GM18951 (cell line): ENCODE data around the gene CLCN2.
A peak's percentile ranks its signal among the peaks of the same experiment; 100 is the strongest.
"Not testable (repeated sequence)": the region's sequence is repeated elsewhere in the genome, so short reads cannot be mapped to it uniquely, and the experiment has no call there.

Experiments used
- POLR2A ChIP-seq: IDR thresholded peaks from 4 replicates; pipeline ENCODE4 v1.6.1; 2011; ENCODE audit warnings: mild to moderate bottlenecking; ENCODE audit not compliant: insufficient read length, insufficient read depth; ENCODE audit errors: extremely low read depth
- in situ Hi-C: fragments of 300-500 bp; cut with MboI; formaldehyde crosslinking; loops from one replicate; pipeline ENCODE4 v1.12.0; 2022; ENCODE audit warnings: low sequenced_read_pairs, mixed read lengths, inconsistent platforms; ENCODE audit not compliant: unreplicated experiment

Gene CLCN2

DNA sequence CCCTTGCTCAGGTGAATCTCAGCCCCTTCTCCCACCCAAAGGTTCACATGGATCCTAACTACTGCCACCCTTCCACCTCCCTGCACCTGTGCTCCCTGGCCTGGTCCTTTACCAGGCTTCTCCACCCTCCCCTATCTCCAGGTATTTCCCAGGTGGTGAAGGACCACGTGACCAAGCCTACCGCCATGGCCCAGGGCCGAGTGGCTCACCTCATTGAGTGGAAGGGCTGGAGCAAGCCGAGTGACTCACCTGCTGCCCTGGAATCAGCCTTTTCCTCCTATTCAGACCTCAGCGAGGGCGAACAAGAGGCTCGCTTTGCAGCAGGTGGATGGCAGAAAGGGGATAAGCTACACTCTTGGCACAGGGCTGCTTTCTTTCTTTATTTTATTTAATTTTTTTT is 19.5 kb downstream of the CLCN2 start:
- in situ Hi-C loops: no loop called here
- no peak for TF ChIP-seq POLR2A

DNA sequence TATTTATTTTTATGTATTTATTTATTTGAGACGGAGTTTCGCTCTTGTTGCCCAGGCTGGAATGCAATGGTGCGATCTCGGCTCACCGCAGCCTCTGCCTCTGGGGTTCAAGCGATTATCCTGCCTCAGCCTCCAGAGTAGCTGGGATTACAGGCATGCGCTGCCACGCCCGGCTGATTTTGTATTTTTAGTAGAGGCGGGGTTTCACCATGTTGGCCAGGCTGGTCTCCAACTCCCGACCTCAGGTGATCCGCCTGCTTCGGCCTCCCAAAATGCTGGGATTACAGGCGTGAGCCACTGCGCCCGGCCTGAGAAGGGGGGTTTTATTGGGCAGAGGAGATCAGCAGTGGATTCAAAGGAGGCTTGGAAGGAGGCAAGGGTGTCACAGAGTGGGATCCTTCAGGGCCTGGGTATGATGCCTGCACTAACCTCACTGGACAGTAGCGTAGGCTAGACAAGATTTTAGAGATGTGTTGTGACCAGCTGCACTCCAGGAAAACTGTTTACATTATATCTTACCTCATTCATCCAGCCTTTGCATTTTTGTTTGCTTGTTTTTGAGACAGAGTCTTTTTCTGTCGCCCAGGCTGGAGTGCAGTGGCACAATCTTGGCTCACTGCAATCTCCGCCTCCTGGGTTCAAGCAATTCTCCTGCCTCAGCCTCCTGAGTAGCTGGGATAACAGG is 21.8 kb downstream of the CLCN2 start:
- in situ Hi-C loops: not testable (repeated sequence)

DNA sequence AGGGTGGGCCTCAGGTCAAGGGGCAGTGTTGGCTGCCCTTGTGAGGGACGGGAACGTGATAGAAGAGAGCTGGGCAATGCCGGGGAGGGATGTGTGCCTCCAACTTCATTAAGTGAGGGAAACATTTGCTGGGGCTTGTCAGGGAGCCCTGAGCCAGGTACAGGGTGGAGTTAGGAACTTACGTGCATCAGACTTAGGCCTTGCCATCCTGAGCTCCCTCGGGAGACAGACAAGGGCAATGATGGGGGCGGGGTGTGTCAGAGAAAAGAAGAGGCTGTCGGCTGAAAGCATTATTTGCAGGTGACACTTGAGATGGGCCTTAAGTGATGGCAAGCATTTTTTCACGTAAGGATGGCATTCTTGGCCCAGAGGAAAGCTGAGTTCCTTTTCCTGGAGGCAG is 22.4 kb downstream of the CLCN2 start:
- in situ Hi-C loops: no loop called here
- TF ChIP-seq POLR2A: no peak

DNA sequence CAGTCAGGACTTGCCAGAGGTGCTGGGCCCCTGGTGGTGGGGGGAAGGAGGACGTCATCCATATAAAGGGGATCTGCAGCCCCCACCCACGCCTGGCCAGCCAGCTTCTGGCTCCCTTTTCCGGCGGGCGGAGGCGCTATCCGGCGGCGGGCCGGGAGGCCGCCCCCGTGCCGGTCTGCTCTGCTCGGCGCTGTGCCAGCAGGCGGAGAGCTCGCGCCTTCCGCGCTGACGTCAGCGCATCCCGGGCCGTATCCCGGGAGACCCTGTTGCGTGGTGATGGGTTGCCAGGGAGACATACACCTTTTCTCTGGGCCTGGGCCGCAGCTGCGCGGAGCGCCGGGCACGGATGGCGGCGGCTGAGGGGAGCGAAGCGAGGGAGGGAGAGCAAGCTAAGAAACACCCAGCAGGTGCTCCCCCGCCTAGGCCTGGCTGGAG is 22.9 kb downstream of the CLCN2 start:
- in situ Hi-C loops: no loop called here
- TF ChIP-seq POLR2A: no peak

DNA sequence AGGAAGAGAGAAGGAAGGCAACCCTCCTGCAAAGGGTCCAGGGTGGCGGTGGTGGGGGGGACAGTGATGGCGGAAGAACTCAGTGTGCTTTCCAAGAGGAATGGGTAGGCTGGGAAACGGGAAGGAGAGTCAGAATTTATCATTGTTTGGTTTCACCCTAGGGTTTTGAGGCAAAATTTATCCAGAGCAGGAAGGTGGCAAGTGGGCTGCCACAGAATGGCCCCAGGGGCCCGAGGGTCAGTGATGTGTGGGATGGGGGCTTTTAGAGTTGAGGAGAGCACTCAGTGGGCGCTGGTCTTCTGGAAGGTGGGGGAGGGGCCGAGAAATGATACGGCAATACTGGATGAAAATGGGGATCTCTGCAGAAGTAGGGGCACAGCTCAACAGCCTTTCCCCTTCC is 23.4 kb downstream of the CLCN2 start:
- in situ Hi-C loops: no loop called here

DNA sequence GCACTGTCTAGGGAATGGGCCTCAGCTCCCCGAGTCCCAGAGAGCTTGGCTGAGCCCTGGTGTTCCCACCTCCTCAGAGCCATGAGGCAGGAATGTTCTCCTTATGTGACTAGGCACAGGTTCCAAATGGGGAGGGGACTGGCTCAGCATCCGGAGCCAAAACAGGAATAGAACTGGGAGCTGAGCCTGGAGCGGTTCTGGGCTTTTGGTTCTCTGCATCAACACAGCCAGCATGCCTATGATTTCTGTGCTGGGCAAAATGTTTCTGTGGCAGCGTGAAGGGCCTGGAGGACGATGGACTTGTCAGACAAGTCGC is 24.0 kb downstream of the CLCN2 start, which contains the start of gene FAM131A:
TSS of gene FAM131A (plus strand) at position 202 of the 316 bp plus-strand sequence. CDS start at position 233, 31 bp downstream.
- no peak for TF ChIP-seq POLR2A
- in situ Hi-C loops: no loop called here

More for the DNA sequence above, 23.4 kb downstream of the CLCN2 start:
- TF ChIP-seq POLR2A: no peak

DNA sequence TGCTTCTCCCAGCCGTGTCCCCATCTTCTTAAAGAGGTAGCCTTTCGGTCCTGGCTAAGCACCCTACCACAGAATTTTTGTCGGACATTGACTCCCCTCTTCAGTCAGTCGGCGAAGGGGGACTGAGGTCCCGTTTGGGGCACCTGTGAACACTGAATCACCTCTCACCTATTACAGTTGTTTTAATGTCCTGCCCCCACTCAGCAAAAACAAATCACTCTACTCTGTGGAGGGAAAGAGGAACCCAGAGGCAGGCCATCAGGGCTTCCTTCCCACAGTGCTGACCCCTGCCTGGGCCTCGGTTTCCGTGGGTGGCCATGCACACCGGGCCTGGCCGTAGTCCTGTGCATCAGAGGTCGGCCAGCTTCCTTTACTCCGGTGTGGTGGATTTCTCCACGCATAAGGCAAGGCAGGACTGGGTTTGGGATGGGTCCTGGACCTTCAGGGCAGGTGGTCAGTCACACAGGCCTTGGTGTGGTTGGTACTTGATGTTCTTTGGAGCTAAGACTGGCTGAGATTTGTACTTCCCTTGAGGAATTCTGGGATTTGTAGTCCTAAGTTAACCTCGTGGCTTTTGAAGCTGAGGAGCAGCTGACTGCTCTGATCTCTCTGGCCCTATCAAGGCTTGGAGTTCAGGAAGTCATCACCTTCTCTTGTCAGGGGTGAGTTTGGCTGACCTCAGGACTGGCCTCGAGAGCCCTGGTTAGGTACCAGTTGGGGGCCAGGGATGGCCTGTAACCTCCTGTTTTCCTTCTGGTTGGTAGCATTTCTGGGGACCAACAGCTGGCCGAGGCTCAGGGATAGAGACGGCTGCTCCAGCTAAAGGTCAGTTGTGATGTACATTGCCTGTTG is 24.6 kb downstream of the CLCN2 start:
- in situ Hi-C loops: no loop called here
- TF ChIP-seq POLR2A: no peak

DNA sequence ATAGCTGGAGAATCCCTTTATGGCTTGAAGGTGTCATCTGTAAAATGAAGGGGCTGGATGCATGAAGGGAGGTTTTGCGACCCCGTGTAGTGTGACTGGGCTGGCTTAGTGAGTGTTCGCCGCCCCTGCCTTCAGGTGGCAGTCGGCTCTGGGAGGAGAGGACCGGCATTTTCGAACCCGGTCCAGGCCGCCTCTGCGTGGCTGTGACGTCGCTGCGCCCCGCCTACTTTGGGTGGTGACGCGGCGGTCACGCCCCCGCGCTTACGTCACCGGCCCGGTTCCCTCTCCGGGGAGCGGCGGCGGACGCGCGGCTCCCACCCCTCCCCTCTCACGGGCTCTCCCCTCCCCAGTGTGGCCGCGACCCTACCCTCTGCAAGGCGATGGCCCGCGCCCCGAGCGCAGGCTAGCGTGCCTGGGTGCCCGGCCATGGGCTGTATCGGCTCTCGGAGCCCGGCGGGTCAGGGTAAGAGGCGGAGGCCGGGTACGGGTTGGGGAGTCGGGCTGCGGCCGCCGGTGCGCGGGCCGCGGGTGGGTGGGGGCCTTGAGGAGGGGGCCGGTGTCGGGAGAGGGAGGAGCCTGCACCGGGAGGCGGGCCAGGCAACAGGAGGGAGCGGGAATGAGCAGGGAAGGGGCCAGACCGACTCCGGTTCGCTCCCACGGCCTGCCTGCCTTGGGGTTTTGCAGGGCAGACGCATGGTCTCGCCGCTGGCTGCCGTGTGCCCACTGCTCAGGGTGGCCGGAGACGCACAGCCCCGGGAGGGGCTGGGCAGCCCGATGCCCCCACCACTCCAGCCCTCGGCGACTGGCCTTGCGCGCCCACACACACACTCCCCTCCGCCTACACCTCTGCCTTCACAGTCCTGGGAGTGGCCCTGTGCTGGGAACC is 25.5 kb downstream of the CLCN2 start:
- TF ChIP-seq POLR2A: peak; percentile 52
- in situ Hi-C loops: no loop called here

DNA sequence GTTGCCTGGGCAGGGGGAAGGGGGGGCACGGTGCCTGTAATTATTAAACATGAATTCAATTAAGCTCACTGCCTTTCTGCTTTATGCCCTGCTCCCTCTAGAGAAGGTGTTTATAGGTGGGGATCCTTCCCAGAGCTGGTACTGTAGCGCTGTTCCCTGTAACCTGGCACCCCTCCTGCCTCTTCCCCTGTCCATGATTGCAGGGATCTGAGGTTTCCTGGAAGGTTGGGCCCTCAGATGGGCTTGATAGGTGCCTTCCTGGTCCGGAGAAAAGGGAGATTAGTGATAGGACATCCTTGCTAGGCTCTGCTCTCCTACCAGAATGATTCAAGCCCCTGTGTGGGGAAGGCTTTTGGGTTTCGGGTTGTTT is 26.1 kb downstream of the CLCN2 start:
- in situ Hi-C loops: no loop called here
- TF ChIP-seq POLR2A: no peak

DNA sequence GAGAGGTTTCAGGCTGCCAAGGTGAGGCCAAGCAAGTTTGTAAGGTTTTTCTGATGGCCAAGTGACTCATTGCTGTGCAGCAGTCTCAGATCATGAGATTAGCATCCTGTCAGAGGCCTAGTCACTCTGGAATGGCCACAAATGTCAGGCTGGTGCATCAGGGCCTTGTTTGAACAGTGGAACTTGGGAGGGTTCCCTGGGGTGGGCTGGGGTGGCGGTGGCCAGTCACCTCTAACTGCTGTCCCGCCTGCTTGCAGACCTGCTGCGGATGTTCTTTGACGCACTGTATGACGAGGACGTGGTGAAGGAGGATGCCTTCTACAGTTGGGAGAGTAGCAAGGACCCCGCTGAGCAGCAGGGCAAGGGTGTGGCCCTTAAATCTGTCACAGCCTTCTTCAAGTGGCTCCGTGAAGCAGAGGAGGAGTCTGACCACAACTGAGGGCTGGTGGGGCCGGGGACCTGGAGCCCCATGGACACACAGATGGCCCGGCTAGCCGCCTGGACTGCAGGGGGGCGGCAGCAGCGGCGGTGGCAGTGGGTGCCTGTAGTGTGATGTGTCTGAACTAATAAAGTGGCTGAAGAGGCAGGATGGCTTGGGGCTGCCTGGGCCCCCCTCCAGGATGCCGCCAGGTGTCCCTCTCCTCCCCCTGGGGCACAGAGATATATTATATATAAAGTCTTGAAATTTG is 26.8 kb downstream of the CLCN2 start:
- TF ChIP-seq POLR2A: no peak
- in situ Hi-C loops: no loop called here

DNA sequence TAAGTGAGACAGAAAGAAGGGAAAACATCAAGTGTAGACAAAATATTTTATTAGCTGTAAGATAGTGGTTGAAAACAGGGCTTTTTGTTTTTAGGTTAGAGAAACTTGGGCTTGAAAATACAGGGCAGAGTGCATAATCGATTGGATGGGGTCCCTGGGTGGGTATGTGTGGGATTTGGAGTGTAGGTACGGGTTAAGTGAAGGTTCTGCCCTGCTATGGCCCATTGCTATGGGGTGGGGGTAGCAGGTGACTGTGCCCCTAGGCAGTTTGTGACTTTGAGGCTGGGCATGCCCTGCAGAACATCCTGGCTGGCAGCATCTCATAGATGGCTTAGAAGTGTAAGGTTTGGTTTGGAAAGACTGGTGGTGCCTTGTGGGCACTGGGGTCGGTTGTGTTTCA is 27.7 kb downstream of the CLCN2 start:
- in situ Hi-C loops: no loop called here
- TF ChIP-seq POLR2A: no peak

DNA sequence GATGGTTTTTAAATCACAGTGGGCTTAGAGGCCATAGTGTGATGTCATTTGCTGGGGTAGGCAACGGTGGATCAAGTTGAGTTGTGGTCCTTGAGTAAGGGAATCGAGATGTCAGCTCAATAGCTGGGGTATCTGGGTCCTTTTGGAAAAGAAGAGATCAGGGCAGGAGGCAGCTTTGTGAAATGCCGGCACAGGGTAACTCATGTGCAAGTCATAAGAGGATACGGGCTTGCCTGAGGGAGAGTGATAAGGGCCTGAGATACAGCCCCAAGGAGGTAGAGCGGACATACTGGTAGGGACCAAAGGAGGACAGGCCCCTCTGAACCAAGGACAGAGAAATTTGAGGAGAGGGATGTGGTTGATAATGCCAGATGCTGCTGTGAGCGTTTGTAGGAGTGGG is 28.2 kb downstream of the CLCN2 start:
- no peak for TF ChIP-seq POLR2A
- in situ Hi-C loops: no loop called here

DNA sequence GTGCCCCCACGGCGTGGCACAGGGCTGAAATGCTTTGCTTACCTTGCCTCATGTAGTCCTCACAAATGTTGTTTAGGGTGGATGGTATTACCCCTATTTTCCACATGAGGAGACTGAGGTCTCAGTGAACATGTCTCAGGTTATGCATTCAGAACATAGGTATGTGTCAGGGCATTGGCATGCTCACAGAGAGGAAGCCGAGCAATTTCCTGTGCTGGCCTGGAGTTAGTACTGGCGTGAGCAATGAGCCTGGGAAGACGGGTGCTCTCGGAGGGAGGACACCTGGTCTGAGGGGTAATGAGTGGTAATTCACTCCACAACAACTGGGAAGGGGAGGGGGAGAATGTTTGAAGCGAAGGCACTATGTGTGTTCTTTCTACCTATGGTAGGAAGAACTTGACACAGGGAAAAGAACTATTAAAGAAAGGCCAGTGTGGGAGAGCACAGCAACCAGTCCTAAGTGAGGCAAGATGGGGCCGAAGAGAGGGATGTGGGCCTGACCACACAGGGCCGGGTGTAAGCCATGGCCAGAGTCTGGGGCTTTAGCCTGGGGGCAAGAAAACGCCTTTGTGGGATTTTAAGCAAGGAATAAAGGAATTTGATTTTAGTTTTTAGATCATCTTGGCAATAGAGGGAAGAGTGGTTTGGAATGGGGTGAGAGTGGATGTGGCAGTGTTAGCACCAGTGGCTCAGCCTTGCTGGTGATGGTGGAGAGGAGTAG is 28.9 kb downstream of the CLCN2 start:
- TF ChIP-seq POLR2A: no peak
- in situ Hi-C loops: no loop called here

DNA sequence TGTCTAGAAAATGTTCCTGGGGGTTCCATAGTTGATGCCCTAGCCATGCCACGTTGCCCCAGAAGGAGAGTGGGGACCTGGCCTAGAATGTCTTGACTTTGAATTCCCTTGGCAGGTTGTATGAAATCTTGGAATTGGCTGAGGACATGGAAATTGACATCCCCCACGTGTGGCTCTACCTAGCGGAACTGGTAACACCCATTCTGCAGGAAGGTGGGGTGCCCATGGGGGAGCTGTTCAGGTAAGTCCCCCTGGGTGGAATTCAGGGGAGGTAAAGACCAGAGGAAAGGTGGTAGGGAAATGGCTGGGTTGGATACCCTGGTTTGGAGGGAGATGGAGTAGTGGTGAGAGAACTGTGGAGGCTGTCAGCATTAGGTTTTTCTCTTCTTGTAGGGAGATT is 32.9 kb downstream of the CLCN2 start:
- no peak for TF ChIP-seq POLR2A

More for the DNA sequence above, 32.9 kb downstream of the CLCN2 start:
- in situ Hi-C loops: no loop called here
